Breast epithelium (tissue), 4 donors: ENCODE data around the gene PUM2. TPM values are rescaled to one million over a fixed set of nuclear protein-coding genes. Genes with fewer than 3 reads are reported as not detected.

Source experiments
- DNase-seq, 2 donors: peaks; one replicate each; pipeline ENCODE4 v3.0.0-alpha.2; 2019; ENCODE audit warnings: low spot score in 2 of 2
- H3K27ac ChIP-seq, 2 donors: fragments of 200-600 bp; sonication (generic) in 1 of 2; one replicate each; pipeline ENCODE4 v1.5.1; 2016 to 2019; ENCODE audit warnings: mild to moderate bottlenecking in 1 of 2
- H3K27me3 ChIP-seq, 2 donors: fragments of 200-600 bp; sonication (generic) in 1 of 2; one replicate each; pipeline versions ENCODE4 v1.5.1 to v1.6.0; 2017 to 2019; ENCODE audit warnings: control low read depth in 1 of 2, mild to moderate bottlenecking in 1 of 2
- H3K36me3 ChIP-seq: fragments of 200-600 bp; one replicate; pipeline ENCODE4 v1.5.1; 2019
- H3K4me1 ChIP-seq, 2 donors: fragments of 200-600 bp; sonication (generic); one replicate each; pipeline ENCODE4 v1.5.1; 2016 to 2019; ENCODE audit warnings: control low read depth in 1 of 2
- H3K4me3 ChIP-seq, 3 donors: fragments of 200-600 bp; sonication (generic); 1 replicate in 2 of 3; 2 replicates in 1 of 3; pipeline ENCODE4 v1.5.1; 2016 to 2019; ENCODE audit warnings: mild to moderate bottlenecking in 3 of 3, moderate library complexity in 2 of 3
- H3K9me3 ChIP-seq, 2 donors: fragments of 200-600 bp; sonication (generic) in 1 of 2; one replicate each; pipeline ENCODE4 v1.5.1; 2016 to 2019; ENCODE audit warnings: control low read depth in 1 of 2
- CTCF ChIP-seq, 3 donors: fragments of 450-650 bp; IDR thresholded peaks; one replicate each; pipeline ENCODE4 v1.5.1; 2016 to 2017; ENCODE audit warnings: antibody characterized with exemption in 3 of 3, mild to moderate bottlenecking in 3 of 3, moderate library complexity in 3 of 3
- POLR2A ChIP-seq: fragments of 450-650 bp; IDR thresholded peaks from one replicate; pipeline ENCODE4 v1.6.1; 2016; ENCODE audit warnings: antibody characterized with exemption, mild to moderate bottlenecking, moderate library complexity
- POLR2AphosphoS5 ChIP-seq, 3 donors: sonication (generic); formaldehyde crosslinking; IDR thresholded peaks; one replicate each; pipeline ENCODE4 v1.6.1; 2017; ENCODE audit warnings: antibody characterized with exemption in 3 of 3
- intact Hi-C: fragments of 100-400 bp; cut with DNase I; formaldehyde crosslinking; loops from one replicate; pipeline ENCODE4 v1.15.1; 2023; ENCODE audit warnings: low total_unique reads
- total RNA-seq, 3 donors: library from RNA; depleted of rRNA; stranded (reverse); fragments of >200 nt; gene quantifications; one replicate each; pipeline ENCODE4 v1.1.0, GENCODE V29; 2016

The PUM2 gene
- total RNA-seq, 3 donors from 2014 or later = 69.3 to 94.0 (median 92.8) TPM

GRCh38 chr2:20294231-20294630 lies 56.4 kb downstream of the PUM2 start:
- Histone ChIP-seq H3K4me1 (no peaks in the 10 kb centered on the region), H3K27me3 (no peaks in the 10 kb centered on the region), H3K27ac (no peak overlapping the region), H3K36me3 (peaks cover 6% of the 10 kb centered on the region), H3K9me3 (no peaks in the 10 kb centered on the region), H3K4me3 (no peak overlapping the region)
- intact Hi-C loops = no loop called here
- TF ChIP-seq CTCF (IDR thresholded peaks at IDR 0.05) (no peak), POLR2A (no peak), POLR2AphosphoS5 (IDR thresholded peaks at IDR 0.05) (no peak)
- DNase-seq = no peak

GRCh38 chr2:20292984-20293383 lies 57.7 kb downstream of the PUM2 start:
- Histone ChIP-seq H3K4me3 (no peak overlapping the region), H3K27ac (no peak overlapping the region), H3K27me3 (no peaks in the 10 kb centered on the region), H3K9me3 (no peaks in the 10 kb centered on the region), H3K4me1 (no peaks in the 10 kb centered on the region), H3K36me3 (peaks cover 6% of the 10 kb centered on the region)
- intact Hi-C loops = no loop called here
- DNase-seq = no peak
- no peak for TF ChIP-seq POLR2AphosphoS5 (IDR thresholded peaks at IDR 0.05)
- TF ChIP-seq POLR2A = no peak
- no peak for TF ChIP-seq CTCF (IDR thresholded peaks at IDR 0.05)

- DNase-seq = no peak
- no peak for TF ChIP-seq POLR2A
- no peak for TF ChIP-seq CTCF (IDR thresholded peaks at IDR 0.05)
- Histone ChIP-seq H3K4me1 (no peaks in the 10 kb centered on the region), H3K27me3 (no peaks in the 10 kb centered on the region), H3K27ac (no peak overlapping the region), H3K36me3 (peaks cover under 1% of the 10 kb centered on the region), H3K4me3 (no peak overlapping the region), H3K9me3 (no peaks in the 10 kb centered on the region)
- intact Hi-C loops = no loop called here
Measured at GRCh38 chr2:20291846-20292408, 58.7 kb downstream of the PUM2 start.

- no peaks in the 10 kb centered on the region for H3K9me3 ChIP-seq
- peak in 2 of 3 donors; percentile 59 to 67 for TF ChIP-seq CTCF (IDR thresholded peaks at IDR 0.05)
- no peak for TF ChIP-seq POLR2AphosphoS5 (IDR thresholded peaks at IDR 0.05)
- TF ChIP-seq POLR2A = no peak
- no peaks in the 10 kb centered on the region for H3K27me3 ChIP-seq
- peak overlapping the region in 1 of 2 donors; percentile 26 for H3K27ac ChIP-seq
- peak in 1 of 2 donors; percentile 38 for DNase-seq
- intact Hi-C loops = no loop called here
- H3K4me1 ChIP-seq = no peaks in the 10 kb centered on the region
- H3K4me3 ChIP-seq = no peak overlapping the region
- no peaks in the 10 kb centered on the region for H3K36me3 ChIP-seq
Measured at GRCh38 chr2:20291106-20291564, 59.5 kb downstream of the PUM2 start.

- TF ChIP-seq POLR2AphosphoS5 (IDR thresholded peaks at IDR 0.05) (no peak), CTCF (IDR thresholded peaks at IDR 0.05) (no peak), POLR2A (no peak)
- Histone ChIP-seq H3K4me1 (no peaks in the 10 kb centered on the region), H3K36me3 (no peaks in the 10 kb centered on the region), H3K9me3 (no peaks in the 10 kb centered on the region), H3K27ac (no peak overlapping the region), H3K4me3 (no peak overlapping the region), H3K27me3 (no peaks in the 10 kb centered on the region)
- intact Hi-C loops = no loop called here
- DNase-seq = no peak
Measured at GRCh38 chr2:20288642-20289340, 61.9 kb downstream of the PUM2 start.
